Measurements from ENCODE around the gene EMX2.

EMX2 gene

DNA sequence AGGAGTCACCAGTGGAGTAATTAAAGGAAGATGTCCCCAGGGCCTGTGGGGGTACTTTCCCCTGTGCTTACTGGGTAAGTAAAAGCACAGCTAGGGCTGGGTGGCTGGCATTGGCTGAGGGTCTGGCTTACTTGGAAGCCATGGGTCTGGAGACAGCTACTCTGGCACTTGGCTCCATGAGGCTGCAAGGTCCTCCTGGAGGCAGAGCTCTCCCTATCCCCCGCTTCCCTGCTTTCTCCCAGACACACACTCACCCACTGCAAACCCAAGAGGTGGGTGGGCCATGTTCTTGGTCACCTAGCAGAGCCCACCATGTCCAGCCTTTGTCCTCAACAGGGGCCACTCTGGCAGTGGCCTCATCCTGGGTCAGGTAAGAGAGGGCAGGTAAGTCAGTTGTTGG lies 13.3 kb downstream of the EMX2 start:
- TF ChIP-seq, protein P1, sequence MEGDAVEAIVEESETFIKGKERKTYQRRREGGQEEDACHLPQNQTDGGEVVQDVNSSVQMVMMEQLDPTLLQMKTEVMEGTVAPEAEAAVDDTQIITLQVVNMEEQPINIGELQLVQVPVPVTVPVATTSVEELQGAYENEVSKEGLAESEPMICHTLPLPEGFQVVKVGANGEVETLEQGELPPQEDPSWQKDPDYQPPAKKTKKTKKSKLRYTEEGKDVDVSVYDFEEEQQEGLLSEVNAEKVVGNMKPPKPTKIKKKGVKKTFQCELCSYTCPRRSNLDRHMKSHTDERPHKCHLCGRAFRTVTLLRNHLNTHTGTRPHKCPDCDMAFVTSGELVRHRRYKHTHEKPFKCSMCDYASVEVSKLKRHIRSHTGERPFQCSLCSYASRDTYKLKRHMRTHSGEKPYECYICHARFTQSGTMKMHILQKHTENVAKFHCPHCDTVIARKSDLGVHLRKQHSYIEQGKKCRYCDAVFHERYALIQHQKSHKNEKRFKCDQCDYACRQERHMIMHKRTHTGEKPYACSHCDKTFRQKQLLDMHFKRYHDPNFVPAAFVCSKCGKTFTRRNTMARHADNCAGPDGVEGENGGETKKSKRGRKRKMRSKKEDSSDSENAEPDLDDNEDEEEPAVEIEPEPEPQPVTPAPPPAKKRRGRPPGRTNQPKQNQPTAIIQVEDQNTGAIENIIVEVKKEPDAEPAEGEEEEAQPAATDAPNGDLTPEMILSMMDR (conservative IDR thresholded peaks at IDR 0.05) = no peak
- no peak overlapping the region for H3K27ac ChIP-seq

DNA sequence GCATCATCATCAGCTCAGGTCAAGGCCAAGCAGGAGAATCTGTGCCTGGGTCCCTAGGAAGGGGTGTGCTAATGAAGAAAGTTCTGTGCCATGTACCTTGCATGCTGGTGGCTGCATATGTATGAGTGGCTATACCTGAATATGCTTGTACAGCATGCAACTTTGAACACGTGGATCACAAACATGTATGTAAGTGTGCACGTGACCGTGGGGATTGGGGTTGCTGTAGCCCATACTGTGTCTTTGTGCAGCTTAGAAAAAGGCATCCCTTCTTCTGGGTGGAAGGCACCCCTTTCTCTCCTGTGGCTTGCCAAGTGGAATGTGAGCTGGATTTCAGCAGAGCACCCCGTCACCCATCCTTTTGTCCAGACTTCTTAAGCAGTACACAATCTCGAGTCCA lies 13.8 kb downstream of the EMX2 start:
- TF ChIP-seq, protein P1 (conservative IDR thresholded peaks at IDR 0.05) = no peak

DNA sequence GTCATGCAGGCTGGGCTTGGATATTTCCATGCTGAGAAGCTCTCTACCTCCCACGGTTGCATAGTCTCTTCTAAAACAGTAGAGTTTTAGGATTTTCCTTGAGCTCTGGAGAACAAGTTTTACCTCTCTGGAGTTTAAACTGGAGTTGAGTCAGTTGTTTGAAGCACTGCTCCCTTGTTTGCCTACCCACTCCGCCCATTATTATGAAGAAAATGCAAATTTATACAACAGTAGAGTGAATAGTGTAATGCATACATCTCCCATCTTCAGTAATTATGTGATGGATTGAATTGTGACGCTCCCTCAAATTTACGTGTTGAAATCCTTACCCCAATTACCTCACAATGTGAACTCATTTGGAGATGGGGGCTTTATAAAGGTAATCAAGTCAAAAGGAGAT lies 17.2 kb downstream of the EMX2 start:
- no peak overlapping the region for H3K27ac ChIP-seq
- TF ChIP-seq, protein P1 (conservative IDR thresholded peaks at IDR 0.05) = no peak

More for the DNA sequence above, 13.8 kb downstream of the EMX2 start:
- no peak overlapping the region for H3K27ac ChIP-seq

DNA sequence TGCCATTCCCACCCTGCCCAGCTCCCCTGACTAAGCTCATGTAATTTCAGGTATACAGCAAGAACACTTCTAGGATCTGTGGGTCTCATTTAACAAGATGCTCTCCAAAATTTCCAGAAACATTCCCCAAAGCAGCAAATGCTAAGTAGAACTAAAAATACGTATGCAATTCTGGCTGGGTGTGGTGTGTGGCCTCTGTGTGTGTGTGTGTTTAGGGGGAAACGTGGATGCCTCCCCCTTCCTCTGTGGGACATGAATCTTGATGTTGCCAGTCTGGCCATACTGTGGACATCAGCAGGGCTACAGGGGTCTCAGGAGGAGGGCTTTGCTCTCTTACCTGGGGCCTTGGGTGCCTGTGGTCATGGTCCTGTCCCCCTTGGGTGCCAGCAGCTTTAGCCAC lies 18.4 kb downstream of the EMX2 start:
- TF ChIP-seq, protein P1 (conservative IDR thresholded peaks at IDR 0.05) = no peak

DNA sequence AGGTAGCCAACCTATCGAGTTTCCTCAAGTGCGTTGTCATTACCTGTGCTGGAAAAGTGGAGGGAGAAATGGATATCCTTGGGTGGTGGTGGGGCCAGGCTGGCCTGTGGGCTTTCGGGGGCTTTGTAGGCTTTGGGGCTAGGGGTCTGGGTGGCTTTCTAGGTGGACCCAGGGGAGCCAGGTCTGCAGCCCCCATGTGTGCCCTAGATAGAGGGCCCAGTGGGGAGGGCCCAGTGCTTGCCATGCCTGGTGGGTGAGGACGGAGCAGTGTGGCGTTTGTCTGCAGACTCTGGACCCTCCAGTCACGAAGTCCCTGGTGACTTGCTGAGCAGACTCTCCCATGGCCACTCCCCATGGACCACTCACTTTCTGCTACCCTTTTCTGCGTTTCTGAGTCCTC lies 19.7 kb downstream of the EMX2 start:
- TF ChIP-seq, protein P1 (conservative IDR thresholded peaks at IDR 0.05) = no peak
- H3K27ac ChIP-seq = no peak overlapping the region

More for the DNA sequence above, 18.4 kb downstream of the EMX2 start:
- no peak overlapping the region for H3K27ac ChIP-seq

DNA sequence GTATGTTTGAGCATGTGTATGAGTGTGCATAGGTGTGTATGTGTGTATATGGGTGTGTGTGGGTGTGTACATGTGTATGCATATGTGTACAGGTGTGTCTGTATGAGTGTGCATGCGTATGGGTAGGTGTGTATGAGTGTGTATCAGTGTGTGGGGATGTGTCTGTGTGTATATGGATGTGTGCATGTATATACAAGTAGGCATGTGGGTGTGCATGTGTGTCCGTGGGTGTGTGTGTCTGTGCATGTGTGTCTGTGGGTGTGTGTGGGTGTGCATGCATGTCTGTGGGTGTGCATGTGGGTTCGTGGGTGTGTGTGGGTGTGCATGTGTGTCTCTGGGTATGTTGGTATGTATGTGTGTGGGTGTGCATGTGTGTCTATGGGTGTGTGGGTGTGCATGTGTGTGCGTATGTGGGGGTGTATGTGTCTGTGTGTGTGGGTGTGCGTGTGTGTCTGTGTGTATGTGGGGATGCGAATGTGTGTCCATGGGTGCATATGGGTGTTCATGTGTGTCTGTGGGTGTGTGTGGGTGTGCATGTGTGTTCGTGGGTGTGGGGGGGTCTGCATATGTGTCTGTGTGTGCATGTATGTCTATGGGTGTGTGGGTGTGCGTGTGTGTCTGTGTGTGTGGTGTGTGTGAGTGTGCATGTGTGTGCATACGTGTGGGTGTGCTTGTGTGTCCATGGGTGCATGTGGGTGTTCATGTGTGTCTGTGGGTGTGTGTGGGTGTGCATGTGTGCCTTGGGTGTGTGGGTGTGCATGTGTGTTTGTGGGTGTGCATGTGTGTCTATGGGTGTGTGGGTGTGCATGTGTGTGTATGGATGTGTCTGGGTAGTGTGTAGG lies 20.6 kb downstream of the EMX2 start:
- H3K27ac ChIP-seq = no peak overlapping the region
- TF ChIP-seq, protein P1 (conservative IDR thresholded peaks at IDR 0.05) = no peak

DNA sequence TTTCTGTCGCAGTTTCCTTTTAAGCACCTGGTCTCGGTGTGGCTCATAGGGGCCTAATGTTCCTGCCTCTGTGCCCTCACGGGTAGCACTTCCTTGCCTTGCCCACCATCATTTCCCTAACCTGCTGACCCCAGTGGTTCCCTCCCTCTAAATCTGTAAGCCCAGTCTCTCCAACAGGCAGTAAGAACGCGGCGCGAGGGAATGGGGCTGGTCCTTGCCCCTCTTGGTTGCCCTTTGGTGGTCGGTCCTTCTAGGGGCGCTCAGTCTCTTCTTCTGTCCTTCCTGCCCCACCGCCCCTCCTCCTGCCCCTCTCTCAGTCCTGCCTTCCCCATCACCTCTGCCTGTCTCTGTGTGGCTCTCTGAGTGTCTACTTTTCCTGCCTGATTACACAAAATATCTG lies 21.2 kb downstream of the EMX2 start:
- no peak overlapping the region for H3K27ac ChIP-seq

More for the DNA sequence above, 21.2 kb downstream of the EMX2 start:
- TF ChIP-seq, protein P1 (conservative IDR thresholded peaks at IDR 0.05) = no peak

All from VCaP (cell line).